CD4-positive, alpha-beta T cell treated with Interleukin-6 for 4 hours (primary cell): ENCODE results near the gene NDUFAF2.
A peak's percentile ranks its signal among the peaks of the same experiment; 100 is the strongest.

Experiments used
- DNase-seq: peaks from one replicate; pipeline ENCODE4 v3.0.0-alpha.2; 2020; ENCODE audit warnings: mixed read lengths

The NDUFAF2 gene

GRCh38 chr5:61137835-61138234 is 192.8 kb downstream of the NDUFAF2 start:
- DNase-seq, result no peak

GRCh38 chr5:61139094-61139873 is 194.3 kb downstream of the NDUFAF2 start:
- no peak for DNase-seq

DNA sequence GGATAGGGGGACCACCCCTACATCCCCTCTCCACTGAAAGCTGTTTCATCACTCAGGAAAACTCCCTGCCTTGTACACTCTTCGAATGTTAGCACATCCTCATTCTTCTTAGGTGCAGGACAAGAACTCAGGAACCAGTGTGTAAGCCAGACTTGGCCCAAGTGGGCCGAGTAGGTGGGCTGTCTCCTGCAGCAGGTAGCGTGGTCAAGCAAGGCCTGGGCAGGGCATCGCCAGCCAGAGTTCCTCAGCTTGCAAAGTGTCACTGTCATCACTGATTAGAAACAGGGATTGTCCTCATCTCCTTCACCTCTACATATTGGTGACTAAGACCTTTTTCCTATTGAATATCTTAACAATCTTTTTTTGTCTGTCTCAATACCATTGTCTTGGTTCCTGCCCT is 194.9 kb downstream of the NDUFAF2 start:
- DNase-seq, result no peak

DNA sequence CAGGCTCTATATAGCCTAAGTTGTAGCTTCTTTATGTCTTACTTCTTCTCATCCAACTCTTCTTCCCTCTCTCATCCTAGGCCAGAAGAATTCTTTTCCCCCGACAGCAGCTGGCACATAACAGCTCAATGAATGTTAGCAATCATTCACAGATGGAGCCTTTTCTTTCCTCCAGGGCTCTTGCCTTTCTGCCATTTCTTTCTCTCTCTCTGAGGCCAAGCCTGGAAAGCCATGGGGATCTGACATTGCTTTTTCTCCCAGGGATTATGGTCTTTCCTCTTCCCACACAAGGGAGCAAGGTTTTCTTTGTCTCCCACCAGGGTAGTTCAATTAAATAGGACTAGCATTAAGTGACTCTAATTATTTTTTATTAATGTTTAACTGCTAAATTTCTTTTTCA is 196.8 kb downstream of the NDUFAF2 start:
- no peak for DNase-seq

- no peak for DNase-seq
Observed at GRCh38 chr5:61142391-61142790, 197.4 kb downstream of the NDUFAF2 start.

- no peak for DNase-seq
Observed at GRCh38 chr5:61142811-61143210, 197.8 kb downstream of the NDUFAF2 start.

DNA sequence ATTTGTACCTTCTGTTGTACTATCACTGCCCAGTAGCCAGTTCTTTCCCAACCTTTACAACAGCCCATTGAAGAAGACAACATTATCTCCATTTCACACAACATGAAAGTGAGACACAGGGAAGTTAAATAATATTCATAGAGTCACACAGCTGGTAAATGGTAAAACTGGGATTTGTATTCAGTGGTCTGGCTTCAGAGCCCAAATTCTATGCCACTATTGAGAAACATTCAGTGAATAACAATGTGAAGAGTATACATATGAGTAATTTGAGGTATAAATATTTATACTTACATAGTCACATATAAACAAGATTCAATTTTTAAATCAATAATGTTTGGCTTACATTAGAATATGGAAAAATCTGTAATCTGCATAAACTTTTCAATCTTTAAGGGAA is 203.5 kb downstream of the NDUFAF2 start:
- DNase-seq, result no peak

DNA sequence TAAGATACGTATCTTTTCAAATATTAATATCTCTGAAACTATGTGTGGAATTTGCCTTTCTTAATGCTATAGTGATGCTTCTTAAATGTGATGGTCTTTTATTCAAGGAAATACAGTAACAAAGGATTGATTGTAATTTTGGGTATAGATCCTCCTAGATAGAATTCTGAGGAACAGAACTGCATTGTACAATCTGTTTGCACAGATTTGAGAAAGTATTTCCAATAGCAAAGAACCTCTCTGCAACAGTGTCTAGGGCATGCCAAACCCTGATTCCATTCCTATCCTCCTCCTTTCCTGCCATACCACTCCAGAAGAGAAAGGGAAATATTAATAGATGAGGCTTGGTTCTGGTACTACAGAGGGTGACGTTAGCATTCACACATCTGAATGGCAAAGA is 206.9 kb downstream of the NDUFAF2 start:
- DNase-seq, result no peak

DNA sequence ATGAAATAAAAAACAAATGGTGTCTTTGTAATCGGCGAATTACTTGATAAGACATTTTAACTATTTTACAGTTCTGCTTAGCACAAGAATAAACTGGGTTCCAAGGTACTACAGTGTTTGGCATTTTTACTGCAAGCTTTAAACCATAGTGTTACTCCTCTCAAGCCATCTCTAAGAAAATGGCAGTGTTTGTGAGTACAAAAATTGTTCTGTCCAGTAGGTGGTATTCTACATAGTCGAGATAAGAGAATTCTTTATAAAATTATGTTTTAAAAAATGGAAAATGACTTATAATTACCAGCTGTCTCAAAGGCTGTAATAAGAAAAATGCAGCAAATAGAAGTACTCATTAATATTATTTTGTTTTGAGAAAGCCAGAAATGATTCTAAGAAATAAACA is 214.1 kb downstream of the NDUFAF2 start:
- no peak for DNase-seq

- DNase-seq, result no peak
Observed at GRCh38 chr5:61159836-61160235, 214.8 kb downstream of the NDUFAF2 start.

DNA sequence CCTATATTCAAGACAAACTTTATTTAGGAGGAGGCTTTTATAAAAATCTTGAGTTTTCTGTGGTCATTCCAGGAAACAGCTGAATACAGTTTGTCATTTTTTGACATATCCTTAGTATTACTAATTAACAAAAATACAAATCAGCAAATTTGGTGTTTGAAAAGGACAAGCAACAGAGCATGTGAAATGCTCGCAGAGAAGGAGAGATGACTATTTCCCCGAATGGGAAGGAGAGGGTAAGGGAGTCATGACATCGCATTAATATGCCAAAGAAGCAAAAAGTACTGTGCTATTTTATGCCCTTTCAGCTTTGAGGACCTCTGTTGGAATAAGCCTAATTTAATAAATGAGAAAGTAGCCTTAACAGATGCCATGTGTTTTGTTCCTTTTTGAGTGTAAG is 215.5 kb downstream of the NDUFAF2 start:
- no peak for DNase-seq

- DNase-seq, result peak; percentile 85
Observed at GRCh38 chr5:61162010-61162831, 217.2 kb downstream of the NDUFAF2 start, which contains the start of gene SMIM15. TSS of gene SMIM15 (minus strand) at chr5:61162468. CDS start at chr5:61160171, 2,297 bp downstream.

DNA sequence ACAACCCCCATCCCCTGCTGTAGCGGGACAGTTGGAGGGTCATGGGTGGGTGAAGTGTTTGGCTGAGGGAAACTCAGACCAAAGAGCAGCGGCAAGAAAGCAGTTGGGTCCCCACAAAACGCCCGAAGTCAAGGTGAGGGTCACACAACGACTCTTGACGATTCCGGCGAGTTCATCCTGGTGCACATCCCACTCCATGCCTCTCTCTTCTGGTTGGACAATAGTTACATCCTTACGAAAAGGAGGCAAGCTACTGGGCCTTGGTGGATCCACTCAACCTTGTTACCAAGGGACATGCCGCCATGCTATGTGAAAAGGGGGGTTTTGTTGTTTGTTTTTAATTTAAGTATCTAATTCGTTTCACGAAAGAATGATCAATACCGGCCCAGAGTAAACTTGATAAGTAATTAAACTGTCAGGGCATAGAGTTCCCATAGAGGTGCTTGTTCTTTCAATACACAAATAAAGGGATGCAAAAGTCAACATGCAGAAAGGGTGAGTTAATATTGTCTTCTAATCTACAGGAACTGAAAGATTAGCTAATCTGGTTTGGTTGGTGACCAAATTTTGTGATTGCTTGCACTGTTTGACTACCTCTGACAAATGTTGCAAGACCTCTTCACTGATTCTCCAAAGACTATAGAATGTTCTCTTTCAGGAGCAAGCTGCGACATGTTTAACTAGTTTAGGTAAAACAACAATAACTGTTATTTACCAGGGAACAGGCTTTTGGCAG is 218.0 kb downstream of the NDUFAF2 start:
- DNase-seq, result peak; percentile 12

GRCh38 chr5:61163905-61164304 is 218.9 kb downstream of the NDUFAF2 start:
- DNase-seq, result no peak

DNA sequence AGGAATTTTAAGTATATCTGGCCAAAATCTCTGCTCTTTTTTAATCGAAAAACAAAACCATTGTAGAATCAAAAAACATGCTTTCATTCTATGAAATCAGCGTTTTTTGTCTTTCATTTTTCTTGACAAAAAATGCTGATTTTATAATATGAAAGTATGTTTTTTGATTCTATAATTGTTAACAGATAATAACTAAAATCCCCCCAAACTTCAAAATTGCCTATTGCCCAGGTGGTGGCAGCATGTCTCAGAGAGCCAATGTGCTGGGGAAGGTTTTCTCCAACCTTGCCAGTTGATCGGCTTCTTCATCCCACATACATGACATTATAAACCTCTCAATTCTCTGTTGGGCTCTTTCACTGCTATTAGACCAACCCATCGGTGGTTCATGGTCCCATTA is 222.4 kb downstream of the NDUFAF2 start:
- DNase-seq, result peak; percentile 11

GRCh38 chr5:61168951-61169350 is 223.9 kb downstream of the NDUFAF2 start:
- no peak for DNase-seq

DNA sequence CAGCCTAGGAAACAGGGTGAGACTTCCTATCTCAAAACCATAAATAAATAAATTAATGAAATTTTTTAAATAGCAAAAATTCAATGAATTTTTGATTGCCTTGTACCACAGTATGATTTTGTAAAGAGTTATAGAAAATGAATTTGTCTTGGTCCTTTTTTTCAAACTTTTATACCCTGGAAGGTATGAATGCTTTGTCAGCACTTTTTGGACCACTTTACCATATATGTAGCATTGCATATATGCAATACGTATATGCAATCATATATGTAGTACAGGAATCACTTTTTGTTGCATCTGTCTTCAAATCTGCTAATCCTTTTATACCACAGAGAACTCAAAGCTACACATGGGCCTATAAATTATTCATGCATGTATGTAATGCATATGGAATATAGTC is 226.5 kb downstream of the NDUFAF2 start:
- DNase-seq, result no peak

DNA sequence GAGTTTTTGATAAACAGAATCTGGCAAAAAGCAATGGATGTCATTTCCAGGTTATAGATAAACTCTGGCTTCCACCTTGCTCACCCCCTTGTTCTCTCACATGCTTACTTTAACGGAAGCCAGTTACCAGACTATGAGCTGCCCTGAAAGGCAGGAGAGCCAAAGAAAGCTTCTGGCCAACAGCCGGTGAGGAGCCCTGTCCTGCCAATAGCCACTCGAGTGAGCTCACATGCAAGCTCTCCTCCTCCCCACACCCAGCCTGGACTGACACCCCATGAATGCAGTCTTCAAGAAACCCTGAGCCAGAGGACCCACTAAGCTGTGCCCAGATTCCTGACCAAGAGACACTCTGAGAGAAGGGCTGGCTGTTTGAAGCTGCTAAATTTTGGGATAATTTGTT is 231.6 kb downstream of the NDUFAF2 start:
- no peak for DNase-seq

DNA sequence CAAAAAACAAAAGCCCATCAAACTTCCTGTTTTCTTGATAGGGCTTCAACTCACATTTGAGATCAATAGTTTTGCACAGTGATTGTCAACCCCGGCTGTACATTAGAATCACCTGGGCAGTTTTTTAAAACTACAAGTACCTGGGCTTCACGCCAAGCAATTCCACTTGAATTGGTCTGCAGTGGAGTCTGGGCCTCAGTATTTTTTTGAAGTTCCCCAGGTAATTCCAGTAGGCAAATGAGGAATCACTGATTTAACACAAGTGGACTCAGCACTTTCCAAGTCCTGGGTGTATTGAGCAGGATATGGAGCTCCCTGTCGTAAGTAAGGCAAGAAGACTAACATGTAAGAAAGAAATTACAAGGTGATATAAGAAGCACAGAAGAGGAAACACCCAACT is 232.1 kb downstream of the NDUFAF2 start:
- no peak for DNase-seq

DNA sequence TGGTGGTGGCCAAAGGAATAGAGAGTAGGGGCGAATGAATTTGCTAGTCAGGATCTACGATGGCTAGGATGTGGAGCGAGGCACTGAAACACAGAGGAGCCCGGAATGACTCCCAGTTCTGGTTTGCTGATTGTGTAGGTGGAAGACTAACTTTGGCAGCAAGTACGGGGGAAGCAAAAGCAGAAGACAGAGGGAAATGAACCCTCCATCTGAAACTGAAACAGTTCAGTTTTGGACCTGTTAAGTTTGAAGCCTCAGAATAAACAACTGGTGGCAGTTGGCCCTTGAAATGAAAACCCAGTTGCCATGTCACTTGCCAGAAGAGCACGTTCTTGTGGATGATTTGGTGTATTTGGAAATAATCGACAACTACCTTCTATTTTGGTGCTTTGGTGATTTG is 232.7 kb downstream of the NDUFAF2 start:
- no peak for DNase-seq

DNA sequence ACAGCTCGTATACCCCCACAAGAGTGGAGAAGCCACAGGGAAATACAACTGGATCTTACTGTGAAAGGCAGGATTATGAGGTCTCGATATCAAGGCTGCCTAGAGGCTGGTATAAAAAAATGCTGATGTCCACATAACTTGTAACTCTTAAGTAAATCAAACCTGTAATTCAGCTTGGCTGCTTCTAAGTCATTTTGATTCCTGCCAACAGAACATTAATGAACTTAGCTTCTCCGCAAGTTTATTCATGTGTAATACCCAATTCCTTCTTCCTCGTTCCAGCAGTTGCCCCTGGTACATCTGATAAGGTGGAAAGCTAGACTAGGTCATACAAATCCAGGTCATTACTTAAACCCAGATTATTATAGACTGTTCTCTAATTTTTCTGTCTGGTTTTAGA is 233.7 kb downstream of the NDUFAF2 start:
- no peak for DNase-seq

DNA sequence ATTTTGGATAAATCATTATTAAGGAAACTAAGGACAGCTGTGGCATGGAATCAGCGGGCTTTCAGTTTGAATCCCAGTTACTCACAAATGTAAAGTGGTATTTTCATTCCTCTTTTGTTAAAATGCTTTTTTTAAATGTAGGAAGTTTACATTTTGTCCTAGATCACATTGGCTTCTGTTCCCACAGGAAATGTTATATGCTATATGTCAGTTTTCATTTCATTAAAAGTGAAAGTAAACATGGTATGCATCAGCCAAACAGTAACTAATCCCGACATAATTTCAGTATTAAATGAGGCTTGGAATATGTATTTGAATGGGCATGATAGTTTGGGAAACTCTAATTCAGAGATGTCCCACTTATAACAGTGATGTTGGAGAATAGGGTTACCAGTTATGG is 235.9 kb downstream of the NDUFAF2 start:
- no peak for DNase-seq

- no peak for DNase-seq
Observed at GRCh38 chr5:61182449-61182848, 237.4 kb downstream of the NDUFAF2 start.

- no peak for DNase-seq
Observed at GRCh38 chr5:61183538-61183937, 238.5 kb downstream of the NDUFAF2 start.
